Small intestine (tissue), 7 donors: ENCODE data around the gene BLOC1S4. TPM values are rescaled to one million over a fixed set of nuclear protein-coding genes. Genes with fewer than 3 reads are reported as not detected.

Source experiments
- DNase-seq, 2 donors: peaks; one replicate each; pipeline versions ENCODE4 v3.0.0 to v3.0.0-alpha.2; 2013
- FAIRE-seq: peaks from 2 replicates; lab custom pipeline; 2012; peaks lifted over from hg19 to GRCh38; lab: Jason Lieb, UNC
- H3K27ac ChIP-seq, 3 donors: one replicate each; pipeline ENCODE4 v1.5.1; 2013; ENCODE audit warnings: low read length in 2 of 3, mild to moderate bottlenecking in 2 of 3, control low read depth in 1 of 3, inconsistent platforms in 1 of 3, low read depth in 1 of 3, moderate library complexity in 1 of 3
- H3K27me3 ChIP-seq, 3 donors: one replicate each; pipeline ENCODE4 v1.6.1; 2013; ENCODE audit warnings: low read length in 3 of 3, inconsistent platforms in 1 of 3; ENCODE audit not compliant: control insufficient read depth in 3 of 3, insufficient read depth in 3 of 3
- H3K36me3 ChIP-seq, 3 donors: one replicate each; pipeline ENCODE4 v1.6.1; 2013; ENCODE audit warnings: low read length in 3 of 3, inconsistent platforms in 1 of 3, low read depth in 1 of 3, mild to moderate bottlenecking in 1 of 3, moderate library complexity in 1 of 3; ENCODE audit not compliant: control insufficient read depth in 3 of 3, insufficient read depth in 2 of 3
- H3K4me1 ChIP-seq, 3 donors: one replicate each; pipeline ENCODE4 v1.6.1; 2013; ENCODE audit warnings: low read length in 2 of 3, inconsistent platforms in 1 of 3, low read depth in 1 of 3, mild to moderate bottlenecking in 1 of 3, moderate library complexity in 1 of 3; ENCODE audit not compliant: control insufficient read depth in 3 of 3, insufficient read depth in 2 of 3
- H3K4me3 ChIP-seq, 3 donors: one replicate each; pipeline ENCODE4 v1.5.1; 2013; ENCODE audit warnings: low read length in 3 of 3, control low read depth in 1 of 3, inconsistent platforms in 1 of 3, low read depth in 1 of 3, mild to moderate bottlenecking in 1 of 3, moderate library complexity in 1 of 3
- H3K9me3 ChIP-seq, 2 donors: one replicate each; pipeline ENCODE4 v1.6.1; 2013; ENCODE audit warnings: low read depth in 1 of 2, low read length in 1 of 2; ENCODE audit not compliant: control insufficient read depth in 2 of 2, insufficient read depth in 1 of 2
- WGBS, 3 donors: extraction: QIAGEN DNeasy Blood & Tissue Kit; methylation state at CpG; one replicate each; pipeline ENCODE4 v1.1.7; 2013; 5-methylcytosine and 5-hydroxymethylcytosine counted together
- polyA plus RNA-seq, 4 donors: library from polyadenylated mRNA; stranded (reverse) in 3 of 4; unstranded in 1 of 4; fragments of 200-250 nt in 3 of 4; fragments of 120-200 nt in 1 of 4; gene quantifications; one replicate each; pipeline versions ENCODE4 v1.2.1 to v1.2.3, GENCODE V29; 2013
- donor health status: healthy with polysubstance abuse.
- donor health status: control.
- donor health status: control.
- donor health status: Bipolar disorder and iron deficiency.
- donor health status: healthy.

BLOC1S4 gene
- polyA plus RNA-seq, 4 donors, result 13.1 to 19.5 (median 16.7) TPM

GRCh38 chr4:6716958-6717655, 1.1 kb downstream of the BLOC1S4 start:
- Histone ChIP-seq H3K9me3 (no peaks in the 10 kb centered on the region), H3K36me3 (peaks cover 0 to 6% (median 0%) of the 10 kb centered on the region in 3 donors), H3K4me3 (peak overlapping the region; percentile 72 to 87 (median 81)), H3K4me1 (peaks cover 0 to 12% (median 2%) of the 10 kb centered on the region in 3 donors), H3K27ac (peak overlapping the region in 2 of 3 donors; percentile 80 to 94), H3K27me3 (no peaks in the 10 kb centered on the region)
- FAIRE-seq, result no peak
- DNase-seq, result no peak
- WGBS, 3 donors, result 10 to 24% (median 21%) methylated on average over 7 of the region's 7 CpGs

DNA sequence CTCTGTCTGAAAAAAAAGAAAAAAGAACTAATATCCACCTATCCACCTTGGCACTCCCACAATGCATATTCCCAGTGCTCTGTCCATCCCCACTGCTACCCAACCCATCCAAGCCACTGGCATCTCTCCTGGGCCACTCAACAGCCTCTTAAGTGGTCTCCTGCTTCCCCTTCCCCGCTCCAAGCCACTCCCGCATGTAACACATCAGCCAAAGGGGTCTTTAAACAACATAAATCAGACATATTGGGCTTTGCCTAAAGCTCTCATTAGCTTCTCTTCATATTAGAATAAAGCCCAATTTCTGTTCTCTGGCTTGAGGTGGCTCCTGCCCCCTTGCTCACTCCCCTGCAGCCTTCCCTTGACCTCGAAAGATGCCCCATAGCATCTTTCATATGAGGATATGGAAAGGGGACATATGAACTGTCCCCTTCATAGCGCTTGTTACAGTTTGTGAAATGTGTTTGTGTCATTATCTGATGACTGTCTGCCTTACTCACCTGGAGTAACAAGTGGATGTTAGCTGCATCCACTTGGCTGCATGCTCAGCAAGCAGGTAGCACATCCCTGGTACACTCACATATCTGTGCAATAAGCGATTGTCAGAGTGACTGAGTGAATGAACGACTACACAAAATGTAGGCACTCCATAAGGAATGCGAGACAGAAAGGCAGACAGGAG, 3.1 kb downstream of the BLOC1S4 start:
- Histone ChIP-seq H3K27ac (no peak overlapping the region), H3K4me3 (no peak overlapping the region), H3K36me3 (peaks cover 0 to 6% (median 0%) of the 10 kb centered on the region in 3 donors), H3K4me1 (peaks cover 0 to 12% (median 2%) of the 10 kb centered on the region in 3 donors), H3K9me3 (no peaks in the 10 kb centered on the region), H3K27me3 (no peaks in the 10 kb centered on the region)
- 78 to 86% (median 79%) methylated on average over 7 of the region's 7 CpGs for WGBS, 3 donors
- no peak for FAIRE-seq
- no peak for DNase-seq

- no peaks in the 10 kb centered on the region for H3K9me3 ChIP-seq
- WGBS, 3 donors, result 51 to 78% (median 65%) methylated on average over 8 of the region's 8 CpGs
- no peak for FAIRE-seq
Measured at GRCh38 chr4:6719611-6720179, 3.7 kb downstream of the BLOC1S4 start.

GRCh38 chr4:6720202-6720699, 4.3 kb downstream of the BLOC1S4 start:
- DNase-seq (peak; percentile 78 to 82), FAIRE-seq (no peak)
- peaks cover 0 to 12% (median 2%) of the 10 kb centered on the region in 3 donors for H3K4me1 ChIP-seq
- H3K4me3 ChIP-seq, result no peak overlapping the region
- peaks cover 0 to 6% (median 0%) of the 10 kb centered on the region in 3 donors for H3K36me3 ChIP-seq
- H3K27me3 ChIP-seq, result no peaks in the 10 kb centered on the region
- H3K9me3 ChIP-seq, result no peaks in the 10 kb centered on the region
- 4% methylated on average over 14 of the region's 14 CpGs for WGBS, 3 donors
- no peak overlapping the region for H3K27ac ChIP-seq

More at GRCh38 chr4:6719611-6720179, 3.7 kb downstream of the BLOC1S4 start:
- Histone ChIP-seq H3K4me1 (peaks cover 0 to 12% (median 2%) of the 10 kb centered on the region in 3 donors), H3K27ac (no peak overlapping the region), H3K27me3 (no peaks in the 10 kb centered on the region), H3K4me3 (no peak overlapping the region), H3K36me3 (peaks cover 0 to 6% (median 0%) of the 10 kb centered on the region in 3 donors)
- no peak for DNase-seq

DNA sequence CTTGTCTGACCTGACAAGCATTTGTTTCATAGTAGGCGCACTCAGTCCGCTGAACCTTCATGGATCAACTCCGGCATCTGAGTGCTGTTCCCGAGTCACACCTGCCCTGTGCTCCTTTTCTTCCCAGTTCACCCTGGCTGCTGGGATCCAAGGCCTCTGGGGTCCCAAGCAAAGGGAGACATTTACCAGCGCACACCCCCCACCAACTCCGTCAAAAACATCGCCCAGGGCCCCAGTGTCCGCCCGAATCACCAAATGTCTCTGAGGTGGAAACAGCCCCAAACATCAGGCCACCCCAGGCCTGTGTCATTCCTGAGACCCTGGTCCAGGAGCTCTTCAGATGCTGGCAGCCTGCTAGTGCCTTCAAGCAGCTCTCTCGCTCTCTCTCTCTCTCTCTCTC, 5.1 kb downstream of the BLOC1S4 start:
- peaks cover 0 to 6% (median 0%) of the 10 kb centered on the region in 3 donors for H3K36me3 ChIP-seq
- FAIRE-seq, result no peak
- 96 to 100% (median 98%) methylated on average over 10 of the region's 10 CpGs for WGBS, 3 donors

GRCh38 chr4:6722891-6723290, 6.9 kb downstream of the BLOC1S4 start:
- Histone ChIP-seq H3K4me1 (peaks cover 0 to 9% (median 1%) of the 10 kb centered on the region in 3 donors), H3K9me3 (no peaks in the 10 kb centered on the region), H3K36me3 (peaks cover 0 to 6% (median 0%) of the 10 kb centered on the region in 3 donors), H3K4me3 (no peak overlapping the region), H3K27ac (no peak overlapping the region), H3K27me3 (no peaks in the 10 kb centered on the region)
- FAIRE-seq, result no peak
- WGBS, 3 donors, result 94 to 96% (median 94%) methylated on average over 12 of the region's 12 CpGs
- DNase-seq, result no peak

More for the DNA sequence above, 5.1 kb downstream of the BLOC1S4 start:
- Histone ChIP-seq H3K27ac (no peak overlapping the region), H3K4me3 (no peak overlapping the region), H3K27me3 (no peaks in the 10 kb centered on the region), H3K4me1 (peaks cover 0 to 12% (median 2%) of the 10 kb centered on the region in 3 donors), H3K9me3 (no peaks in the 10 kb centered on the region)
- no peak for DNase-seq

GRCh38 chr4:6723851-6724250, 7.9 kb downstream of the BLOC1S4 start:
- Histone ChIP-seq H3K27me3 (no peaks in the 10 kb centered on the region), H3K4me3 (no peak overlapping the region), H3K27ac (no peak overlapping the region), H3K9me3 (no peaks in the 10 kb centered on the region), H3K4me1 (peaks cover 0 to 6% (median 0%) of the 10 kb centered on the region in 3 donors), H3K36me3 (peaks cover 0 to 3% (median 0%) of the 10 kb centered on the region in 3 donors)
- FAIRE-seq (no peak), DNase-seq (no peak)
- 90 to 93% (median 92%) methylated on average over 8 of the region's 8 CpGs for WGBS, 3 donors

GRCh38 chr4:6724421-6725111, 8.6 kb downstream of the BLOC1S4 start:
- Histone ChIP-seq H3K4me3 (no peak overlapping the region), H3K36me3 (no peaks in the 10 kb centered on the region), H3K27ac (no peak overlapping the region), H3K9me3 (no peaks in the 10 kb centered on the region), H3K27me3 (no peaks in the 10 kb centered on the region), H3K4me1 (peaks cover 0 to 6% (median 0%) of the 10 kb centered on the region in 3 donors)
- FAIRE-seq (no peak), DNase-seq (no peak)
- WGBS, 3 donors, result 78 to 87% (median 80%) methylated on average over 19 to 21 of the region's 21 CpGs
